ENCODE measurements around the gene FFAR3. TPM values are rescaled to one million over a fixed set of nuclear protein-coding genes. Genes with fewer than 3 reads are reported as not detected.

The FFAR3 gene
- polyA plus RNA-seq, 2 of the 4 experiments (the other 2 are of a cell fraction) = not detected

- no peak for TF ChIP-seq HES2 (IDR thresholded peaks at IDR 0.05)
These were observed 46.8 kb downstream of the FFAR3 start (continued) for GRCh38 chr19:35404879-35405622.

- no peak for DNase-seq (ENCODE audit: low read depth in 1 of 2, low spot score in 1 of 2)
- Histone ChIP-seq H3K9me3 (peaks cover 7% of the 10 kb centered on the region; the same call in 1 of the 3 replicates), H3K4me3 (no peak overlapping the region), H3K4me2 (no peak overlapping the region), H3K4me1 (no peaks in the 10 kb centered on the region), H3K27ac (no peak overlapping the region)
- FAIRE-seq = no peak
- WGBS (ENCODE audit: missing lambda C conversion rate) = 35% methylated on average over 6 of the region's 6 CpGs
- peak; percentile 61 for TF ChIP-seq REST (IDR thresholded peaks at IDR 0.05)
- TF ChIP-seq TP53 (CRISPR knock-in tag; IDR thresholded peaks at IDR 0.05) = no peak
- no peak for ATAC-seq
- CTCF ChIA-PET = interaction anchor here (0.8 kb wide), 2 partner anchors 11 to 16 kb away, joined by 3 read pairs; no protein-coding TSS in a partner anchor
- POLR2A ChIA-PET = no interaction called here
These were observed 49.4 kb downstream of the FFAR3 start for GRCh38 chr19:35407619-35408018.

GRCh38 chr19:35408284-35409171 lies 50.3 kb downstream of the FFAR3 start:
- H3K27ac ChIP-seq = no peak overlapping the region
- CTCF ChIA-PET = interaction anchor here (0.6 to 1.4 kb wide), 5 partner anchors 10 to 104 kb away, joined by 3 to 4 read pairs (median 4); no protein-coding TSS in a partner anchor
- no peak for ATAC-seq
- WGBS (ENCODE audit: missing lambda C conversion rate) = 46% methylated on average over 13 of the region's 13 CpGs
- peak; percentile 89 for FAIRE-seq
- no peak for DNase-seq (ENCODE audit: low read depth in 1 of 2, low spot score in 1 of 2)
- H3K4me2 ChIP-seq = no peak overlapping the region
- no peaks in the 10 kb centered on the region for H3K4me1 ChIP-seq
- TF ChIP-seq EHMT2 (IDR thresholded peaks at IDR 0.05; ENCODE audit: low read depth) (no peak), USF2 (IDR thresholded peaks at IDR 0.05) (no peak), MYC (IDR thresholded peaks at IDR 0.05; ENCODE audit: borderline replicate concordance, low read length) (no peak), MAX (IDR thresholded peaks at IDR 0.05) (no peak), TP53 (CRISPR knock-in tag; IDR thresholded peaks at IDR 0.05) (no peak), RFX5 (IDR thresholded peaks at IDR 0.05) (no peak), CEBPB (IDR thresholded peaks at IDR 0.05) (no peak)
- H3K4me3 ChIP-seq = no peak overlapping the region
- POLR2A ChIA-PET = no interaction called here
- peaks cover 7% of the 10 kb centered on the region; the same call in 1 of the 3 replicates for H3K9me3 ChIP-seq

- H3K4me3 ChIP-seq = no peak overlapping the region
- H3K4me1 ChIP-seq = no peaks in the 10 kb centered on the region
- peaks cover 7% of the 10 kb centered on the region; the same call in 1 of the 3 replicates for H3K9me3 ChIP-seq
- TF ChIP-seq HEYL (CRISPR knock-in tag; IDR thresholded peaks at IDR 0.05) (no peak), CBX2 (IDR thresholded peaks at IDR 0.05; ENCODE audit: borderline replicate concordance, low read depth) (no peak), GATA3 (IDR thresholded peaks at IDR 0.05; ENCODE audit: borderline replicate concordance) (no peak), KDM5A (IDR thresholded peaks at IDR 0.05) (no peak), MAZ (IDR thresholded peaks at IDR 0.05; ENCODE audit: borderline replicate concordance, low read depth, low read length) (no peak), POLR2A (IDR thresholded peaks at IDR 0.05; ENCODE audit: low read length) (no peak), KDM1A (IDR thresholded peaks at IDR 0.05; ENCODE audit: low read depth) (no peak), SREBF2 (IDR thresholded peaks at IDR 0.05) (no peak), ZSCAN20 (CRISPR knock-in tag; IDR thresholded peaks at IDR 0.05) (no peak), ZC3H11A (IDR thresholded peaks at IDR 0.05) (no peak), BHLHE40 (IDR thresholded peaks at IDR 0.05; ENCODE audit: low read depth, low read length) (no peak), MAFK (IDR thresholded peaks at IDR 0.05; ENCODE audit: partially characterized antibody) (no peak), ZFP36 (IDR thresholded peaks at IDR 0.05; ENCODE audit: borderline replicate concordance, partially characterized antibody) (no peak), NPAS2 (CRISPR knock-in tag; IDR thresholded peaks at IDR 0.05; ENCODE audit: borderline replicate concordance) (no peak), CTCF (IDR thresholded peaks at IDR 0.05) (no peak)
- ChIA-PET CTCF (interaction anchor here (0.9 to 1.4 kb wide), 3 partner anchors 9 to 86 kb away, joined by 4 read pairs; no protein-coding TSS in a partner anchor), POLR2A (no interaction called here)
- no peak; a peak in 1 of 6 replicates for ATAC-seq
- 9% methylated on average over 5 of the region's 5 CpGs for WGBS (ENCODE audit: missing lambda C conversion rate)
- FAIRE-seq = no peak
- DNase-seq (ENCODE audit: low read depth in 1 of 2, low spot score in 1 of 2) = no peak
- H3K27ac ChIP-seq = no peak overlapping the region
- H3K4me2 ChIP-seq = no peak overlapping the region
These were observed 50.9 kb downstream of the FFAR3 start for GRCh38 chr19:35409191-35409590.

All from A549 (cell line).